Vagina (tissue), 2 donors: ENCODE measurements around the gene ICE1.

Source experiments
- CTCF ChIP-seq, 3 experiments: fragments of 450-650 bp in 2 of 3; fragments of 200-600 bp in 1 of 3; sonication (generic) in 1 of 3; IDR thresholded peaks; one replicate each; pipeline ENCODE4 v1.5.1; 2017 to 2019; ENCODE audit warnings: antibody characterized with exemption in 3 of 3, mild to moderate bottlenecking in 2 of 3, moderate library complexity in 2 of 3
- POLR2A ChIP-seq, 2 donors: fragments of 450-650 bp; IDR thresholded peaks; one replicate each; pipeline ENCODE4 v1.6.1; 2017; ENCODE audit warnings: antibody characterized with exemption in 2 of 2, mild to moderate bottlenecking in 2 of 2, moderate library complexity in 2 of 2
- POLR2AphosphoS5 ChIP-seq, 2 donors: sonication (generic); formaldehyde crosslinking; IDR thresholded peaks; one replicate each; pipeline ENCODE4 v1.9.0; 2017; ENCODE audit warnings: antibody characterized with exemption in 2 of 2, mild to moderate bottlenecking in 2 of 2, low read depth in 1 of 2; ENCODE audit not compliant: insufficient read depth in 1 of 2

GRCh38 chr5:5409151-5409810, 13.2 kb upstream of the ICE1 start:
- no peak for TF ChIP-seq CTCF (IDR thresholded peaks at IDR 0.05)
- TF ChIP-seq POLR2A (IDR thresholded peaks at IDR 0.05) = no peak
- no peak for TF ChIP-seq POLR2AphosphoS5 (IDR thresholded peaks at IDR 0.05; ENCODE audit: insufficient read depth in 1 of 2, low read depth in 1 of 2)
